H9 (cell line): ENCODE results near the gene SH3GL3. TPM values are rescaled to one million over a fixed set of nuclear protein-coding genes. Genes with fewer than 3 reads are reported as not detected.

Experiments
- DNase-seq: peaks from one replicate; pipeline ENCODE4 v3.0.0-alpha.2; 2017
- H2AFZ ChIP-seq: one replicate; pipeline ENCODE4 v1.6.1; 2013; ENCODE audit warnings: mild to moderate bottlenecking, low read length, control low read depth, moderate library complexity
- H2AK5ac ChIP-seq: 2 replicates; pipeline ENCODE4 v1.6.1; 2013; ENCODE audit warnings: low read length, control low read depth, mixed read lengths; ENCODE audit not compliant: insufficient read length
- H2BK120ac ChIP-seq: one replicate; pipeline ENCODE4 v1.6.1; 2013; ENCODE audit warnings: low read depth, mild to moderate bottlenecking, low read length, control low read depth, inconsistent platforms; ENCODE audit not compliant: poor library complexity, severe bottlenecking
- H2BK12ac ChIP-seq: 2 replicates; pipeline ENCODE4 v1.6.1; 2013; ENCODE audit warnings: low read length, control low read depth, mixed read lengths, low read depth; ENCODE audit not compliant: insufficient read length
- H2BK15ac ChIP-seq: 2 replicates; pipeline ENCODE4 v1.6.1; 2013; ENCODE audit warnings: low read depth, low read length, control low read depth
- H2BK20ac ChIP-seq: one replicate; pipeline ENCODE4 v1.6.1; 2013; ENCODE audit warnings: low read depth, mild to moderate bottlenecking, low read length, control low read depth, inconsistent platforms; ENCODE audit not compliant: poor library complexity, severe bottlenecking
- H2BK5ac ChIP-seq: 2 replicates; pipeline ENCODE4 v1.6.1; 2013; ENCODE audit warnings: low read length, control low read depth, mixed read lengths; ENCODE audit not compliant: insufficient read length
- H3K14ac ChIP-seq: 2 replicates; pipeline ENCODE4 v1.6.1; 2013; ENCODE audit warnings: low read length, control low read depth; ENCODE audit not compliant: insufficient read depth
- H3K18ac ChIP-seq: 2 replicates; pipeline ENCODE4 v1.6.1; 2013; ENCODE audit warnings: low read depth, mild to moderate bottlenecking, mixed read lengths, low read length, control low read depth; ENCODE audit not compliant: insufficient read length
- H3K23ac ChIP-seq: 2 replicates; pipeline ENCODE4 v1.6.1; 2013; ENCODE audit warnings: low read length, control low read depth, mixed read lengths, low read depth; ENCODE audit not compliant: insufficient read length
- H3K23me2 ChIP-seq: 2 replicates; pipeline ENCODE4 v1.6.1; 2013; ENCODE audit warnings: low read depth, mild to moderate bottlenecking, mixed read lengths, low read length, control low read depth; ENCODE audit not compliant: insufficient read length, poor library complexity, severe bottlenecking
- H3K27ac ChIP-seq: 2 replicates; pipeline ENCODE4 v1.5.1; 2013; ENCODE audit warnings: low read length, control low read depth, mixed read lengths, low read depth; ENCODE audit not compliant: insufficient read length
- H3K27me3 ChIP-seq: 2 replicates; pipeline ENCODE4 v1.6.1; 2013; ENCODE audit warnings: low read length, control low read depth, inconsistent platforms; ENCODE audit not compliant: insufficient read depth
- H3K4ac ChIP-seq: 2 replicates; pipeline ENCODE4 v1.6.1; 2013; ENCODE audit warnings: low read depth, mild to moderate bottlenecking, control low read depth, inconsistent platforms, low read length, moderate library complexity
- H3K4me1 ChIP-seq: 2 replicates; pipeline ENCODE4 v1.6.1; 2013; ENCODE audit warnings: low read length, control low read depth, inconsistent platforms; ENCODE audit not compliant: insufficient read depth
- H3K4me2 ChIP-seq: 2 replicates; pipeline ENCODE4 v1.6.1; 2013; ENCODE audit warnings: low read length, control low read depth, mixed read lengths; ENCODE audit not compliant: insufficient read length, insufficient read depth
- H3K56ac ChIP-seq: 2 replicates; pipeline ENCODE4 v1.6.1; 2013; ENCODE audit warnings: low read depth, mild to moderate bottlenecking, mixed read lengths, low read length, control low read depth; ENCODE audit not compliant: insufficient read length
- H3K79me1 ChIP-seq: 2 replicates; pipeline ENCODE4 v1.6.1; 2013; ENCODE audit warnings: low read depth, mild to moderate bottlenecking, moderate library complexity, low read length, control low read depth, inconsistent platforms; ENCODE audit not compliant: insufficient read depth, poor library complexity, severe bottlenecking
- H3K79me2 ChIP-seq: 2 replicates; pipeline ENCODE4 v1.6.1; 2013; ENCODE audit warnings: low read length, control low read depth, inconsistent platforms; ENCODE audit not compliant: insufficient read depth
- H3K9ac ChIP-seq: 2 replicates; pipeline ENCODE4 v1.6.1; 2013; ENCODE audit warnings: low read length, control low read depth, mixed read lengths; ENCODE audit not compliant: insufficient read length; ENCODE audit errors: extremely low read depth
- H3K9me3 ChIP-seq: one replicate; pipeline ENCODE4 v1.6.1; 2013; ENCODE audit warnings: low read depth, low read length, inconsistent platforms; ENCODE audit not compliant: control insufficient read depth
- H3T11ph ChIP-seq: one replicate; pipeline ENCODE4 v1.6.1; 2013; ENCODE audit warnings: mild to moderate bottlenecking, low read length, control low read depth, inconsistent platforms
- H4K20me1 ChIP-seq: one replicate; pipeline ENCODE4 v1.6.1; 2013; ENCODE audit not compliant: control insufficient read depth, insufficient read length, insufficient read depth
- H4K5ac ChIP-seq: 2 replicates; pipeline ENCODE4 v1.6.1; 2013; ENCODE audit warnings: low read depth, mild to moderate bottlenecking, mixed read lengths, low read length, control low read depth; ENCODE audit not compliant: insufficient read length
- H4K8ac ChIP-seq: replicated peaks from 2 replicates; pipeline ENCODE4 v1.6.1; 2013; ENCODE audit warnings: low read length, control low read depth, mixed read lengths, low read depth; ENCODE audit not compliant: insufficient read length
- H4K91ac ChIP-seq: 2 replicates; pipeline ENCODE4 v1.6.1; 2013; ENCODE audit warnings: low read depth, mild to moderate bottlenecking, moderate library complexity, mixed read lengths, low read length, control low read depth; ENCODE audit not compliant: insufficient read length
- H3K27ac Mint-ChIP-seq, 3 experiments: 2 replicates in 2 of 3; 3 replicates in 1 of 3; pipeline ENCODE4 v1.8.0; 2020 to 2021; ENCODE audit warnings: mixed read lengths in 3 of 3, mild to moderate bottlenecking in 1 of 3, moderate library complexity in 1 of 3
- H3K27me3 Mint-ChIP-seq: 2 replicates; pipeline ENCODE4 v1.8.0; 2021; ENCODE audit warnings: low read depth, mild to moderate bottlenecking, moderate library complexity, mixed read lengths
- H3K36me3 Mint-ChIP-seq, 3 experiments: 2 replicates in 2 of 3; 3 replicates in 1 of 3; pipeline ENCODE4 v1.8.0; 2020 to 2021; ENCODE audit warnings: low read depth in 3 of 3, mixed read lengths in 3 of 3; ENCODE audit not compliant: insufficient read depth in 1 of 3
- H3K4me1 Mint-ChIP-seq, 2 experiments: 2 replicates each; pipeline ENCODE4 v1.8.0; 2020; ENCODE audit warnings: mixed read lengths in 2 of 2
- H3K4me3 Mint-ChIP-seq, 2 experiments: 2 replicates in 1 of 2; 3 replicates in 1 of 2; pipeline ENCODE4 v1.8.0; 2020 to 2021; ENCODE audit warnings: mild to moderate bottlenecking in 2 of 2, mixed read lengths in 2 of 2, moderate library complexity in 1 of 2
- H3K9me3 Mint-ChIP-seq, 2 experiments: 2 replicates in 1 of 2; 3 replicates in 1 of 2; pipeline ENCODE4 v1.8.0; 2020; ENCODE audit warnings: mild to moderate bottlenecking in 2 of 2, mixed read lengths in 2 of 2, moderate library complexity in 1 of 2
- CTCF ChIP-seq: fragments of 200-600 bp; sonication (generic); conservative IDR thresholded peaks from 3 replicates; pipeline ENCODE4 v1.8.0; 2021; ENCODE audit warnings: antibody characterized with exemption, mild to moderate bottlenecking
- WGBS: extraction: QIAGEN DNeasy Blood & Tissue Kit; methylation state at CpG from one replicate; pipeline ENCODE4 v1.1.7; 2013; ENCODE audit warnings: missing lambda C conversion rate, low lambda C conversion rate, mixed read lengths; ENCODE audit not compliant: insufficient read length; ENCODE audit errors: extremely low coverage; 5-methylcytosine and 5-hydroxymethylcytosine counted together
- total RNA-seq: library from RNA; stranded (reverse); gene quantifications from 2 replicates; pipeline ENCODE4 v1.2.1, GENCODE V29; 2021

SH3GL3 gene
- total RNA-seq, 1 experiment from 2014 or later, result 11.2 TPM

GRCh38 chr15:83474578-83474977 lies 27.4 kb downstream of the SH3GL3 start:
- Histone ChIP-seq H3K23ac (peak overlapping the region; percentile 76), H2BK20ac (no peak overlapping the region), H3K18ac (peak overlapping the region; percentile 45), H2BK5ac (no peak overlapping the region), H2BK120ac (no peak overlapping the region), H4K8ac (no peak overlapping the region), H2AK5ac (peak overlapping the region; percentile 9), H3K4me1 (peaks cover 13% of the 10 kb centered on the region), H3K79me1 (no peaks in the 10 kb centered on the region), H3K9ac (peak overlapping the region; percentile 27), H4K5ac (no peak overlapping the region), H3K27me3 (no peaks in the 10 kb centered on the region), H3T11ph (no peak overlapping the region), H3K23me2 (no peaks in the 10 kb centered on the region), H3K56ac (no peak overlapping the region), H3K27ac (no peak overlapping the region), H4K20me1 (no peaks in the 10 kb centered on the region), H3K14ac (no peak overlapping the region), H3K4me2 (no peak overlapping the region), H3K9me3 (no peaks in the 10 kb centered on the region), H2BK12ac (no peak overlapping the region), H4K91ac (no peak overlapping the region), H2BK15ac (no peak overlapping the region), H3K4ac (no peak overlapping the region), H3K79me2 (no peaks in the 10 kb centered on the region), H2AFZ (no peak overlapping the region)
- DNase-seq, result no peak
- Mint-ChIP-seq H3K9me3 (peaks cover 0 to 2% of the 10 kb centered on the region in 2 experiments; a peak in 2 of 5 replicates), H3K4me3 (no peak overlapping the region), H3K36me3 (peaks cover 0 to 7% (median 1%) of the 10 kb centered on the region in 3 experiments; a peak in 1 of 7 replicates), H3K27ac (peak overlapping the region; percentile 3 to 20 (median 13); a peak in 4 of 7 replicates), H3K4me1 (peaks cover 28 to 36% of the 10 kb centered on the region in 2 experiments), H3K27me3 (no peaks in the 10 kb centered on the region)
- WGBS, result no CpG with 5 or more reads among the region's 4 CpGs
- no peak for TF ChIP-seq CTCF
